CD4-positive, alpha-beta T cell treated with Interleukin-17A for 4 hours (primary cell): Measurements from ENCODE around the gene MAPK10.
"Not testable (repeated sequence)": the region's sequence is repeated elsewhere in the genome, so short reads cannot be mapped to it uniquely, and the experiment has no call there.

Experiments
- DNase-seq: peaks from one replicate; pipeline ENCODE4 v3.0.0-alpha.2; 2020; ENCODE audit warnings: mixed read lengths

Gene MAPK10

DNA sequence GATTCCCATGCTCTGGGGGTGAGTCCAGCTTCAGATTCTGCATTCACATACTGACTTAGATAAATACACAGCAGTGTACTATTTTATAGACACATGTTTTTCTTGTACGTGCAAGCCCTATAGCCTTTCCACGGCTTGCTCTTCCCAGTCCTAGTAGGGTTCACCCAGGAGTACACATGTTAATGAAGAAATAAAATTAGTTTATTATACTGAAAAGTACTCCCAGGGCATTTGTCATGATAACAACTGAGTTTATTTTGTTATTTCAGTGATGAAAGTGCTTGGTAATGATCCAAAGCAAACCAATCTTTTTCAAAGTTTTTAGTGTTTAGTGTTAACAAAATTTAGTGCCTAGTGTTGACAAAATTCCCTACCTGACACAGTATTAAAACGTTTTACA lies 21.3 kb downstream of the MAPK10 start:
- no peak for DNase-seq

DNA sequence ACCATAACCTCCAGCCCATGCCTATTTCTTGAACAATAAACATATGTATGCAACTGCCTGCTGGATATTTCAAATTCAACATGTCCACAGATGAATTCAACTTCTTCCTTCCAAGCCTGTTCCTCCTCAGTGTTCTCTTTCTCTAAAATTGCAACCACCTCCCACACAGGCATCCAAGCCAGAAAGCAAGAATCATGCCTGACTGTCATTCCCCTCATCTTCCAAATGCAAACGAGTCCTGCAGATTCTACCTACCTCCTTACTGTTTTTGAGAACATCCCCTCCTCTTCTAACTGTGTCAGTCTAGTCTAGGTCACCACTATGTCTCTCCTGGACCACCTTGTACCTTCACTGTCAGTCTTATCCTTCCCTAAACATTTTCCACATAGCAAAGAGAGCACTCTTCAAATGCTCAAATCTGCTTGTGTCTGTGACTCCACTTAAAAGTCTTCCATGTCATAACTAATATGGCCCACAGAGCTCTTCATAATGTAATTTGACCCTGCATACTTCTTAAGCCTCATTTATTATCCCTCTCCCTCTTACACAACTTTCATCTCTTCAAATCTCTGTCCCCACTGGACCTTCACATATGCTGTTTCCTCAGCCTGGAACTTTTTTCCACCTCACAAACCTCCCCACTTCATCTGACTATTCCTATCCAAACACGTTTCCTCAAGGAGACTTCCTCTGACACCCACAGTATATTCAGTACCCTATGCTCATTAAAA lies 25.7 kb downstream of the MAPK10 start:
- no peak for DNase-seq

DNA sequence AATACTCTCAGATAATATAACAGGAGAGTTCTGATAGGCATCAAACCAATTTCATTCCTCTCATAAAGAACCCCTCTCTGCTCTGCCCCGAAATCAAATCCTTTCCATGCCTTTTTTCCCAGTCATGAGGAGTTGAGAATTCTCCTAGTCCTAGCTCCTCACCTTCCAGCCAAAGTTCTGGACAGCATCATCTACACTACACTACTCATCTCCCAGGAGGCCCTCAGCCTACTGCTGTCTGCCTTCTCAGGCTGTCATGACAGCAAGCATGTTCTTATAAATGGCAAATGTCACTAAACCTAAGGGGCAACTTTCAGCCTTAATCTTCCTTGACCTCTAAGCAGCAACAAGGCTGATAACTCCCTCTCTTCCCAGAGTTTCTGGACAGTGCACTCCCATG lies 26.6 kb downstream of the MAPK10 start:
- DNase-seq, result no peak

DNA sequence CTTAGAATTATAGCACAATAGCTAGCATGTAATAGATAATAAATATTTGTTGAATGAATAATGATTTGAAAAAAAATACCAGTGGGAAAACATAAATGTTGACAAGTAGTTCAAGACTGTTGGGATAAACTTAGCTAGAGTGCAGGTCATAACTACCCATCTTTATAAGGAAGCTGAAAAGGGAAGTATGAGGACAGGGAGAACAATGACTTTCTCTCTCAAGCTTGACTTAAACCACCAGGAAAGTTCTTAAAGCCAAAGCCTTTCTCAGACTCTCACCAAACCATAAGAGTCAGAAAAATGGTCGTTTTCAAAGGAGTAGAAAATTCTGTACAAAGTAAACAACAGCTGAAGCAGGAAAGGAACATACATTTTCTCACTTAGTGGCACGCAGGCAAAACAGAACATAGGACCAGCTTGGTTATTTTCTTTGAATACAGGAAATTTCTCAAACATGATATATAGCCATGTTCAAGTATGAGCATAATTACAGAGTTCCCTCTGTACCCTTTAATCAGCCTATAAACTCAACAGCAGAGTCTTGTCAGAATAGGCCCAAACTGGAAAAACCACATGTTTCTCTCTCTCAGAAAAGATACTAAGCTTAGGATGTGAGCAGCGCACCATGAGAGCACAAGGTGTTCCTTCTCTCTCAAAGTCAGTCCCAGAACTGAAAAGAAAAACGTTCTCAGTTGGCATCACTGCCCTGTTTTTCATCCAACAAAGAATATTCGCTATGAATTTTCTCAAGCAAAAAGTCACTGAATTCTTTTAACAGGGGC lies 28.7 kb downstream of the MAPK10 start:
- no peak for DNase-seq

DNA sequence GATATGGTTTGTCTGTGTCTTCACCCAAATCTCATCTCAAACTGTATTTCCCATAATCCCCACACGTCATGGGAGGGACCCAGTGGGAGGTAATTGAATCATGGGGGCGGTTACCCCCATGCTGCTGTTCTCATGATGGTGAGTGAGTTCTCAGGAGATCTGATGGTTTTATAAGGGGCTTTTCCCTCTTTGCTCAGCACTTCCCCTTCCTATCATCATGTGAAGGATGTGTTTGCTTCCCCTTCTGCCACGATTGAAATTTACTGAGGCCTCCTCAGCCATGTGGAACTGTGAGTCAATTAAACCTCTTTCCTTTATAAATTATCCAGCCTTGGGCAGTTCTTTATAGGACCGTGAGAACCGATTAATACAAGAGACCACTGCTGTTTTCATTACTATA lies 29.4 kb downstream of the MAPK10 start:
- DNase-seq, result not testable (repeated sequence)

DNA sequence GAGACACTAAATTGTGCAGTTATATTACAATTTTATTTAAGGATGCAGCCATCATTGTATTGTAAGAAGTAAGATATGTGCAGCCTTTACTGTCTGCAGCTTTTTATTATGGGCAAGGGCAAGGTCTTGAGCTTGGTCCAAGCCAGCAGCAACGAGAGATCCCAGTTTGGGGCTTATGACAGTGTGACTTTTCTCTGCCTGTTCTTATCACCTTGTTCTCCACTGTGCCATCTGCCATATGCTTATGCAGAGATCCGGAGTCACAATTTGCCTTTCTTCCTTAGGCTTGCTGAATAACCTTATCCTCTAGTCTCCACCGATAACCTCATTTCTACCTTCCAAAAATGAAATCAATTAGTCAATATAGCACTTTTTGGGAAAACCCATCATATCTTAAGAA lies 30.4 kb downstream of the MAPK10 start:
- DNase-seq, result no peak

DNA sequence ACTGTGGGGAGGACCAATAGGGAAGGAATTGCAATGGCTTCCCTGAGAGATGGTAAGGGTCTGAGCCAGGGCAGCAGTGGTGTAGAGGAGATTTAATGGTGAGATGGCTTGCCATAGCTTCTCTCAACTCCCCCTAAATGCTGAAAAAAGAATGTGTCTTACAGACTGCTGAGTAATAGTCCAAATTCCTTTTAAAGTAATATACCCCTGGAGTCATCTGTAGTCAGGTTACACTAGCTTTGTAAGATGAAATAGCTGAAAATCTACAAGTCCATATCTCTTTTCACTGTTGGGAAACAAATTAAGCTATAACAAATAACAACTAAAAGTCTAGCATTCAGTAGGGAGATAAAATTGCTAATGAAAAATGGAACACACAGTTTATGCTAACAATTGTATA lies 33.5 kb downstream of the MAPK10 start:
- no peak for DNase-seq

DNA sequence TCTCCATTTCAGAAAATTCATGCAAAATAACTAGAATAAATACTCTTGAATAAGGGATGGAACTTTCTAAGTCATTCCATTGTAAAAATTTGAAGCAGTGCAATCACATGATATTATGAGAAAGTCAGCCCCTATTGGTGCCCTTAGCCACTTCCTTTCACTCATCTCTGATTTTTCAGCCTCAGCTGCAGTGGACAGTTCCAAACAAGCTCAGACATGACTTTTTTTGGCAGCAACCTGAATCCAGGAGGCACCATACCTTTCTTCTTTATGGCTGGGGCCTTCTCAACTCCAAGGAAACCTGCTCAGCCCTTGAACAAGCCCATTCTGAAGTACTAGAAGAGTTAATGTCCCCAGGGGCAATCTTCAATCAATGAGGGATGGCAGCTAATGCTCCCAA lies 40.5 kb downstream of the MAPK10 start:
- no peak for DNase-seq

DNA sequence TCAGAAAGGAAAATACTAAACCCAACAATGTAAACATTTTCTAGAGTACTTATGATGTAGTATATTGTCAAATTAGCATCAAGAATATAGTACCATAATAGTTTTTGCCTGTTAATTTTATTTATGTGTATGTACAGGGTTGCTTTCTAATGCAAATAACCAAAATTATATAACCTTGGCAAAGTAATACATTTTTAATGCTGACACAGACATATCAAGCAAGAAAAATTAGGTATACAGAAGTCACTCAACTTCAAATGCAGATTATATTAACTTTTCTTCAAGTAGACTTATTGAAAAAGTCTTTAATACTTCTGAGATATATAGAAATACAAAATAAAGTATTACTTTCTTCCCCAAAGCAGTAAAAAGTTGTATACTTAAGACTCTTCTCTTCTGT lies 44.3 kb downstream of the MAPK10 start:
- DNase-seq, result no peak

DNA sequence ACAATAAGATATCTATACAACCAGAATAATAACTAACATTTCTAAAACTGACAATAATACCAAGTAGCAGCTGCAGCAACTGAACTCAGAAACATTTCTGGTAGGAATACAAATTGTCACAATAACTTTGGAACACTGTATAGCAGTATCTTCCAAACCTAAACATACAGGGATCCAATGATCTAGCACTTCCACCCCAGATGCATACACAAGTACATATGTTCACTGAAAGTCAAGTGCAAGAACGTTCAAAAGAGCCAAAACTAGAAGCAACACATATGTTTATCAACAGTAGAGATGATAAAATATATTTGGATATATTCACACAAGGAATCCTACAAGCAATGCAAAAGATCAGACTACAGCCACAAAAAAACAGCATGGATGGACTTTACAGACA lies 46.2 kb downstream of the MAPK10 start:
- no peak for DNase-seq

DNA sequence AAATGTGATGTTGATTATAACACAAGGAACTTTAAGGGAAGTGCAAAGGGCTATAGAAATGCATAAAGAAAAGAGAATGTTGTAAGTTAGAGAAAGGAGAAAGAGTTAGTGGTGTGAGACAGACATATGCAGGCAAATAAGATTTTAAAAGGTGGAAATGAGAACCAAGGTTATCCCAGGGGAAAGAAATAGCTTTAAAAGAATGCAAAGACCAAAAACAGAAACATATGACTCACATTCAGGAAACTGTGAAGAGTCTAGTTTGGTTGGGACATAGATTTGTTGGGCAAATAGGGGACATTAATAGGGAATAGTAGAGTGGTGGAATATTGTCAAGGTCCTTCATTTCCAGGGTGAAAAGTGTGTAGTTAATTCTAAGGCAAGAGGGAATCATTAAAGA lies 52.4 kb downstream of the MAPK10 start:
- no peak for DNase-seq

DNA sequence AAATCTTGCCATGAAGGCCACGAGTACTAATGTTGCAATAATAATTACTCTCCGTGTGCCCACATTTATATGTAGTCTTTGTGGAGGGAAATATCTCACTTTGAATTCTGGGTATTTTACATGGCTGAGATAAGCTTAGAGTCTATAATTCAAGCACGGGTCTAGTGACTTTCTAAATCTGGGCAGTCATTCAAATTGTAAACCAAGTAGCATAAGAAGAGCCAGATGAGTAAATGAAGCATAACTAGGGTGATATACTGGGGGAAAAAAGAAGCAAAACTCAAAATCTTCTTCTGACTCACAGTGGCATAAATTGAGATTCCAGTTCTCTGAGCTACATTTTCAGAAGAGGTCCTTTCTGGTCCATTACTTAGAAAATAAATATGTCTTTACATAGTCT lies 53.0 kb downstream of the MAPK10 start:
- no peak for DNase-seq

DNA sequence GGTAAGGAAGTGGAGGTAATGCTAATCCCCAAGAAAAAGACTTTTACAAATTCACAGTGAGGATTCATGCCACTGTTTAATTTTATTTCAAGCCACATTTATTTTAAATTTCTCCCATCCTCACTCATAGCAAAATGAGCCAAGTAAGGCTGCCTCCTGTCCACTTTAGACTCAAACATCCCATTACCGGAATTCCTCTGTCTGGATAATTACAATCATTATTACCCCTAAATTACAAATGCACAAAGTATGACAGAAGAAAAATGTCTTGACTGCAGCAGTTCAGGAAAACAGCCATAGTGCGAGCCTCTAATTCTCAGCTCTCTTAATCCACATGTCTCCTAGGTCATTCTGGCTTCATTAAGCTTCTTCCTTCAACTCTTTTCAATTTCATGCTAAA lies 57.0 kb downstream of the MAPK10 start:
- DNase-seq, result no peak

DNA sequence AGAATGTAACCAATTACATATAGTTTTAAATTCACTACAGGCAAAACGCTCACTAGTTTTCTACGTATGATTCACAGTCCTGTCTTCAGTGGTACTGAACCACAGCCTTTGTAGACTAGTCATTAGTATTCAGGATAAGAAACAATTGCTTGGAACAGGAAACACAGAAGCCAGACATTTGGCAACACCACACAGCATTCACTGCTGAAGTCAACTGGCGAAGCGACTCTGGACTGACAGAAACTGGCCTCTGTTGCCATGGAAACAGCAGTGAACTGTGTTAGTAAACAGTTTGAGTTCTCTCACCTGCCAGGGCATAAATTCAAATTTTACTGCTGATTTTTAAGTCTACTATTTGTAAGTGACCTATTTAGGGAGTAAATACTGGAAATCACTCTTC lies 57.6 kb downstream of the MAPK10 start:
- no peak for DNase-seq

DNA sequence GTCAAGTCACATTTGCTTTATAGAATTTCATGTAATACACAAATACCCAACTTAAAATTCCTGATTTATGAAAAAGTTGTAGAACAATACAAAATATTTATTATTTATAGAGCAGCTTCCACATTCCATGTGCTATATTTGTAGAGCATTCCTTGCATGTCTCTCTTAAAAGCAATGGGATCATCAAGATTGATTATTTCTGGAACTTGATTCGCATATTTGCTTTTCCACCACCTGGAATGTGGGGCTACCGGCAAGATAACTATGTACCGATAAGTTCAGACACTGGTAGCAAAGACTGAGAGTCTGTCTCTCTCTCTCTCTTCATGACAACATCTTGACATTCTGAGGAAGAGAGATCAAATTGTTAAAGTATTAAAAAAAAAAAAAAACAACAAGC lies 59.3 kb downstream of the MAPK10 start:
- DNase-seq, result no peak

DNA sequence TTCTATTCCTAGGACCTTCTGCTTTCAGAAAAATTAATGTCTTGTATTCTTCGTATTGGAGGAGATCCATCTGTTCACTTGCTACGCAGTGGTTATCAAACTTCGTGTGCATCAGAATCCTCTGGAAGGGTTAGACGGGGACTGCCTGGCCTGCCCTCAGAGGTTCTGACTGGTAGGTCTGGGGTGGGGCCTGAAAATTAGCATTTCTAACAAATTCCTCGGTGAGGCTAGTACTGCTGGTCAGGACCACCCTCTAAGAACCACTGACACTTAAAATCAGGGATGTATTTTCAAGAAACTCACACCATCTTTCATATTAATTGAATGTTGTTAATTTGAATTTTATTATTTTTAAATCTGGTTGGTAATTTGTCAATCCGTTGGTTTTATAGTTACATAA lies 63.0 kb downstream of the MAPK10 start:
- DNase-seq, result no peak

DNA sequence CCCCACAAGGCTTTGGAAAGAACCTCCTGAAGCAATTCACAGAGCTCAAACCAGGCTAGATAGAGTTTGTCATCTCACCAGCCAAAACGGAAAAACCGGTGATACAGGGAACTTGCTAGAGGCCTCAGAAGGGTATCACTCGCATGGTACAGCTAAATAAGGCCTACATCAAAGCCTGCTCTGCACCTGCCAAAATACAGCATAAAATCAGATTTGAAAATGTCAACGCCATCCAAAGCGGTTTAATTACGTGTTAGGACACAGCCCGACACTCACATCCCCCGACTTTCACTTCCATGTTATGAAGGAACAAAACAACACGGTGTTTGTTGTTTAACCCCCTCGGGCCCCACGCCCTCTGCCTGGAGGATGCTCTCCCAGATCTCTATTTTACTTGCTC lies 65.0 kb downstream of the MAPK10 start:
- no peak for DNase-seq

DNA sequence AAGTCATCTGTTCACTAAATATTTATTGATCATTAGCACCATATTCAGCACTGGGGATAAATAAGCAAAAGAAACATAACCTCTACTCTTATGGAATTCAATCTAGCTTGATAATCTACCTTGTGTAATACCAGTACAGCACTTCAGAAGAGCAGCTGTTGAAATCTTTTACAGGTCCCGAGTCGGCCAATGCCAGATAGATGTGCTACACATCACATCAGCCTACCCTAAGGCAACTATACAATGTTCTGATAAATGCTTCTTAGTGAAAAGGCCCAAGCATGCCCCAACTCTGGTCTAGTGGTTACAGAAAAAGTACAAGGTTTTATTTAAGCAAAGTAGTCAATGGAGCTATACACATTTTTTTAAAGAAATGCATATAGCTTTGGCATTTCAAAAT lies 68.7 kb downstream of the MAPK10 start:
- no peak for DNase-seq

DNA sequence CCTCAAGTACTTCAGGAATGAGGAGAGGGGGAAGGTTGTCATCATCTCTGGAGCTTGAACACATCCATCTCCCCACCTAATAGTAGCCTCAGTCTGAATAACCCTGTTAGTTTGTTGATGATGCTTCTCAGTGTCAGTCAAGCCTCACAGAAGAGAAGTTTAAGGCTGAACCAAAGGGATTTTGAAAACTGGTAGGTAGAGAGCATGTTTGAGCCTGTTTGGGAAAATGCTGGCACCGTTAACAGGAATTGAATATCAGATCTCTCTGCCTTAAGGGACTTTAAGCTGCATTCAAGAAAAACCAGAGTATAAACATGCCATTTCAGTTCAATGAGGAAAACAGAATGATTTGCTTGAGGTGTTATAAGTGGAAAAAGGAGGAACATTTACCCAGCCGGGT lies 73.1 kb downstream of the MAPK10 start:
- DNase-seq, result no peak

DNA sequence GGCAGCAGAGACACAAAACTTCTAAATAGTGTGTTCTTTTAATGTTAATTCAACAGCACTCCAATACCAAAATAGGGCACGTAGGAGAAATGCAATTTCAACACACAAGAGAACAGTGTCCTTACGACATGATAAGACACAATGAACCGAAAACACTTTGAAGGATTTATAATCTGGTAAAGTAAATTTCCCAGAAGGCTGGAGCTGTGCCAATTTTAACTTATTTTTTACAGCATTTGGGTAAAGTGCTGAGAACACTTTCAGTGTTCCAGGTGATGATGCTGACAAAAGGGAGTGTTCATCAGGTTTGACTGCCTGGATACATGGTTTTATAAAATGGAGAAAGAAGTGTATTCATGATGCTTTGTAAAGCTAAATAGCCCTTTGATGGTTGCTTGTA lies 76.5 kb downstream of the MAPK10 start:
- no peak for DNase-seq

DNA sequence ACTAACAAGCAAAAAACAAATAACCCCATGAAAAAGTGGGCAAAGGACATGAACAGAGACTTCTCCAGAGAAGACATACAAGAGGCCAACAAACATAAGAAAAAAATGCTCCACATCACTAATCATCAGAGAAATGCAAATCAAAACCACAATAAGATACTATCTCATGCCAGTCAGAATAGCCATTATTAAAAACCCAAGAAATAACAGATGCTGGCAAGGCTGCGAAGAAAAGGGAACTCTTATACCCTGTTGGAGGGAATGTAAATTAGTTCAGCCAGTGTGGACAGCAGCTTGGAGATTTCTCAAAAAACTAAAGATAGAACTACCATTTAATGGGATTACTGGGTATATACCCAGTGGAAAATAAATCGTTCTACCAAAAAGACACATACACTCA lies 79.6 kb downstream of the MAPK10 start:
- DNase-seq, result no peak

DNA sequence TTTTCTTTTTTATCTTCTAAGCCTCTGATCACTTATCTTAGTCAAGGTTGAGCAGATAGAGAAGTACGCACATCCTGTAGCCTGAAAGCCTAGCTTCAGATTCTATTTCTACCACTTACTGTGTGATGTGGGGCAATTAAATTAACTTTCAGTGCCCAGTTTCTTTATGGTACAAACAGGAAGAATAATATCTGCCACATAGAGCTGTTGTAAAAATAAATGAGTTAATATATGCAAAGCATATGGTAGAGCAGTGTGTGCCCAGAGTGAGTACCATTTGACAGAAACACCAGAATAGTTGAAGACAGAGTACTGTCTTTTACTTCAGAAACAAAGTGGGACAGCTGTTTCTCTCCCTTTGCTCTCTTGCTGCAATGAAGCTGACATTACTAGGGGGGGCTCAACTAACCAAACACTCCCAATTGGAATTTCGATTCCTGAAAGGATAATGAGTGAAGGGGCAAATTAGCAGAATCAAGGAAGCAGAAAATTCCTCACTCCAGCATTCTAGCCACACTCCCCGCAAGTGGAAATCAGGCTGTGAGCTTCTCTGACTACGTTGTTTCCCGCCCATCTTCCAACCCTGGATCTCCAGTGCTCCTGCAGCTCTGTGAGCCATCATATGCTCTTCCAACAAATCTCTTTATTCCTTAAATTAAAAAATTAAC lies 80.4 kb downstream of the MAPK10 start:
- DNase-seq, result no peak

DNA sequence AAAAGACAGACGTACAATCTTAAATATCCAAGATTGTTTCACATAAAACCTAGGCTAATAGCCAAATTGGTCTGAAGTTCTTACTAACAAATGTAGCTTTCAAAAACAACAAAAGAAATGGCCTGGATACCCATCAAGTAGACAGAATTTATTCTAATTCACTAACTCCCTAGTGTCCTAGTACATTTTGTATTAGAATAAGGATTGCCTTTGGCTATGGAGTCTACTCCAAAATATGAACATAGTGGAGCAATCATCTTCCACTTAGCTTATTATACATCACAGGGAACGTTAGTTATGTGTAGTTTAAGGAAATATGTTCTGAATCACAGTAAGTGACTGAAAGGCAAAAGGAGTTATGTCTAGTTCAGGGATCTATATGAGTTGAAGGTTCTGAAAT lies 81.7 kb downstream of the MAPK10 start:
- no peak for DNase-seq

DNA sequence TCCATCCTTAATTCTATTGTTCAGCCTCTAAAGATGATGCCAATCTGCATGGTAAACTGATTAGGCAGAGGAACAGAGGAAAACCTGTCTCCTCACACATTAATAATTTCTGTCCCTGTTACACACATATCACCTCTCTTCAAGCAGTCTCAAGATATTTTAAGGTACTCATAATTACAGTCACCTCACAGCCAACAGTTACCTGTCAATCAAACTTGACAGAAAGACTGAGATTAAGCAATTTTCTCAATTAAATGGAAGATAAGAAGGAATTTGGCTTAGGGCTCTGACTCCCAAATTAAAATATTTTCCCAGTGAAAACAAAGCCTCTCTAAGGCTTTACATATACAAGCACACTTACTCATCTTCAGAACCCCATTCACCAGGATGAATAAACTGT lies 85.2 kb downstream of the MAPK10 start:
- no peak for DNase-seq
